ENCODE data around the gene GPR50.

Gene GPR50

DNA sequence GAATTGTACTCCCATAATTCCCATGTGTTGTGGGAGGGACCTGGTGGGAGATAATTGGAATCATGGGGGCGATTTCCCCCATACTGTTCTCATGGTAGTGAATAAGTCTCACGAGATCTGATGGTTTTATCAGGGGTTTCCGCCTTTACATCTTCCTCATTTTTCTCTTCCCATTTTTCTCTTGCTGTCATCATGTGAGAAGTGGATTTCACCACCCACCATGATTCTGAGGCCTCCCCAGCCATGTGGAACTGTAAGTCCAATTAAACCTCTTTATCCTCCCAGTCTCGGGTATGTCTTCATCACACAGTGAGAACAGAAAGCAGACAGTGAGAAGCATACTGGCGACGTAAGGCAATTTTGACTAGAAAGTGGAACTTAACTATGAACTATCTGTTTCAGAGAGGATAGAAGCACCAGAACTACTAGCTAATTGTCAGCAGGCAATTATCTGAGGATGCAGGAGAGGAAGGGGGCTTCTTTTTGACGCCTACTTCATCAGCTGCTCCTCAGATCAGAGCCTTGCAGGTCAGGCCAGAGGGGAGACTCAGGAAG is 8.5 kb upstream of the GPR50 start:
- POLR2A ChIA-PET = no interaction called here
- CTCF ChIA-PET = no interaction called here

DNA sequence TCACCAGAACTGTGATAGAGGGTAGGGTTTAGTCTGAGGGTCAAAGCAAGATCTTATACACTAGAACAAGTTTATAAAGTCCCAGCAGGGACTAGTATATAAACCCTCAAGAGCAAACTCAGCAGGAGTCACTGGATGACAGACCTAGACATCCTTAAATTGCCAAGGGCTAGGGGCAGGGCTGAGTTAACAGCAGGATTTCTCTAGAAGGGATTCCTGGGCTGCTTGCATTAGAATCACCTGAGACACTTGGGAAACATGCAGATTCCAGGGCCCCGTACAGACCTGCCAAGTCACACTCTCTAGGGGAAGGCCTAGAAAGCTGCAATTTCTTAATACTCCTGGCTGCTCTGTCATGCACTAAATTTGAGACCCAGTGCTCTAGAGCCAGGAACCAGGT is 6.6 kb upstream of the GPR50 start:
- DNase-seq (ENCODE audit: extremely low spot score) = no peak
- ChIA-PET CTCF (no interaction called here), POLR2A (no interaction called here)
- no peak for TF ChIP-seq NFRKB (IDR thresholded peaks at IDR 0.05)
- TF ChIP-seq FOXA1 (IDR thresholded peaks at IDR 0.05) = no peak
- TF ChIP-seq, protein P1, sequence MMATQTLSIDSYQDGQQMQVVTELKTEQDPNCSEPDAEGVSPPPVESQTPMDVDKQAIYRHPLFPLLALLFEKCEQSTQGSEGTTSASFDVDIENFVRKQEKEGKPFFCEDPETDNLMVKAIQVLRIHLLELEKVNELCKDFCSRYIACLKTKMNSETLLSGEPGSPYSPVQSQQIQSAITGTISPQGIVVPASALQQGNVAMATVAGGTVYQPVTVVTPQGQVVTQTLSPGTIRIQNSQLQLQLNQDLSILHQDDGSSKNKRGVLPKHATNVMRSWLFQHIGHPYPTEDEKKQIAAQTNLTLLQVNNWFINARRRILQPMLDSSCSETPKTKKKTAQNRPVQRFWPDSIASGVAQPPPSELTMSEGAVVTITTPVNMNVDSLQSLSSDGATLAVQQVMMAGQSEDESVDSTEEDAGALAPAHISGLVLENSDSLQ (IDR thresholded peaks at IDR 0.05) = no peak
- TF ChIP-seq LEF1 (IDR thresholded peaks at IDR 0.05; ENCODE audit: borderline replicate concordance) = no peak
- no peak for TF ChIP-seq ZNF384 (IDR thresholded peaks at IDR 0.05)
- no peak for TF ChIP-seq SUZ12 (IDR thresholded peaks at IDR 0.05)
- no peak for TF ChIP-seq FOXM1 (IDR thresholded peaks at IDR 0.05; ENCODE audit: borderline replicate concordance)
- no peak for TF ChIP-seq BHLHE40 (IDR thresholded peaks at IDR 0.05; ENCODE audit: borderline replicate concordance)
- no peak for TF ChIP-seq ARNT (IDR thresholded peaks at IDR 0.05)
- TF ChIP-seq TARDBP (IDR thresholded peaks at IDR 0.05) = no peak
- TF ChIP-seq L3MBTL2 (conservative IDR thresholded peaks at IDR 0.05) = no peak
- no peak for TF ChIP-seq CTBP1 (IDR thresholded peaks at IDR 0.05; ENCODE audit: borderline replicate concordance)
- no peak for TF ChIP-seq FOXK2 (IDR thresholded peaks at IDR 0.05)

More for the DNA sequence above, 8.5 kb upstream of the GPR50 start:
- no peak for DNase-seq (ENCODE audit: extremely low spot score)
- no peak for TF ChIP-seq FOXM1 (IDR thresholded peaks at IDR 0.05; ENCODE audit: borderline replicate concordance)
- no peak for TF ChIP-seq HDGF (IDR thresholded peaks at IDR 0.05; ENCODE audit: borderline replicate concordance)
- TF ChIP-seq TARDBP (IDR thresholded peaks at IDR 0.05) = no peak
- no peak for TF ChIP-seq ZNF384 (IDR thresholded peaks at IDR 0.05)
- no peak for TF ChIP-seq FOXK2 (IDR thresholded peaks at IDR 0.05)
- TF ChIP-seq, protein P1 (IDR thresholded peaks at IDR 0.05) = no peak
- no peak for TF ChIP-seq SP1 (IDR thresholded peaks at IDR 0.05)
- no peak for TF ChIP-seq BHLHE40 (IDR thresholded peaks at IDR 0.05; ENCODE audit: borderline replicate concordance)
- TF ChIP-seq ELF4 (IDR thresholded peaks at IDR 0.05) = no peak
- no peak for TF ChIP-seq CTBP1 (IDR thresholded peaks at IDR 0.05; ENCODE audit: borderline replicate concordance)
- TF ChIP-seq ARNT (IDR thresholded peaks at IDR 0.05) = no peak
- TF ChIP-seq SUZ12 (IDR thresholded peaks at IDR 0.05) = no peak
- TF ChIP-seq FOXA1 (IDR thresholded peaks at IDR 0.05) = no peak
- TF ChIP-seq LEF1 (IDR thresholded peaks at IDR 0.05; ENCODE audit: borderline replicate concordance) = no peak
- no peak for TF ChIP-seq NFRKB (IDR thresholded peaks at IDR 0.05)
- TF ChIP-seq L3MBTL2 (conservative IDR thresholded peaks at IDR 0.05) = no peak

DNA sequence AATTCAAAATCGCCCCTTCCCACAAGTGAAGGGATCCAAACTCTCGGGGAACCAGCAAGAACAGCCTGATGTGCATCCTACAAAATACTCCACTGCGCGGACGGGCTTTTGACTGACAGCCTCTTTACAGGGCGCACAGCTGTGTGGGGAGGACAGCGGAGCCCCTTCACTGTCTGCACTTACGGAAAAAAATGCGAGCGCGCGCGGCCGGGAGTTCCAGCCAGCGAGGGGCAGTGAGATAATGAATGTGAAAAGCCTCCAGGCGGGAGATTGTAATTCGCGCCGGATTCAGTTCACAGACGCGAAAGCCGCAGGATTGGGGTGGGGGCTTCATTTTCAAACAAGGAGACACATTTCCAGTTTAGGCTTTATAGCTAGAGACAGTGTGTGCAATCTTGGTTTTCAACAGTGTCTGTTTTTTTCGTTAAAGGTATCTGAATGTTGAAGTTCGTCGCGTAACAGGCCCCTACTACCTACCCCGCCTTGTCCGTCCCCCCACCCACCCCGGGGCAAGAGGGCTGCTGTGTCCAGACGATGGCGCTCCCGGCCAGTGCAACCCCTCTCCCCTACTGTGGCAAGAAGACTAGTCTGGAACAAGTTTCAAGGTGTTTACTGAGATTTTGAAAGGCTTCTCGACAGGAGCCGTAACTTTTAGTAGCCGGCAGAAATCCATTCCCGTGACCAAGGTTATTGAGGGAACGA is 1.7 kb upstream of the GPR50 start:
- DNase-seq (ENCODE audit: extremely low spot score) = peak; percentile 32
- ChIA-PET CTCF (interaction anchor here (0.6 to 1.5 kb wide), 3 partner anchors 183 to 501 kb away, joined by 3 to 8 read pairs (median 6); no protein-coding TSS in a partner anchor), POLR2A (no interaction called here)
- no peak for TF ChIP-seq ZNF384 (IDR thresholded peaks at IDR 0.05)
- TF ChIP-seq, protein P1 (IDR thresholded peaks at IDR 0.05) = peak; percentile 47; the same call in 1 of the 2 replicates

GRCh38 chrX:151175283-151176062 is 911 bp upstream of the GPR50 start:
- no peak for TF ChIP-seq CTBP1 (IDR thresholded peaks at IDR 0.05; ENCODE audit: borderline replicate concordance)
- no peak for TF ChIP-seq LEF1 (IDR thresholded peaks at IDR 0.05; ENCODE audit: borderline replicate concordance)
- TF ChIP-seq, protein P1 (IDR thresholded peaks at IDR 0.05) = no peak
- TF ChIP-seq HDGF (IDR thresholded peaks at IDR 0.05; ENCODE audit: borderline replicate concordance) = no peak
- no peak for TF ChIP-seq ARNT (IDR thresholded peaks at IDR 0.05)
- no peak for TF ChIP-seq ELF4 (IDR thresholded peaks at IDR 0.05)
- TF ChIP-seq SP1 (IDR thresholded peaks at IDR 0.05) = no peak
- TF ChIP-seq BHLHE40 (IDR thresholded peaks at IDR 0.05; ENCODE audit: borderline replicate concordance) = no peak
- no peak for TF ChIP-seq ZNF384 (IDR thresholded peaks at IDR 0.05)

More at GRCh38 chrX:151175283-151176062, 911 bp upstream of the GPR50 start:
- POLR2A ChIA-PET = no interaction called here
- CTCF ChIA-PET = interaction anchor here (1.9 kb wide), 1 partner anchor 185 kb away, joined by 6 read pairs; no protein-coding TSS in a partner anchor
- peak; percentile 10 for DNase-seq (ENCODE audit: extremely low spot score)
